OCI-LY7 (cell line): Measurements from ENCODE around the gene POU1F1. TPM values are rescaled to one million over a fixed set of nuclear protein-coding genes. Genes with fewer than 3 reads are reported as not detected.

ENCODE experiments used
- BruUV-seq: library from RNA; stranded (reverse); fragments of 400-500 nt; replicated peaks from 2 replicates; lab custom pipeline; 2021; lab: Mats Ljungman, UMichigan
- CTCF ChIA-PET: fragments of 300-600 bp; sonication (Branson Sonifier 250); formaldehyde crosslinking; loops from one replicate; lab custom pipeline; 2022; ENCODE audit warnings: antibody characterized with exemption; ENCODE audit not compliant: unreplicated experiment; lab: Charles Lee
- POLR2A ChIA-PET: fragments of 300-600 bp; sonication (Branson Sonifier 250); formaldehyde crosslinking; loops from one replicate; lab custom pipeline; 2022; ENCODE audit warnings: antibody characterized with exemption; lab: Charles Lee
- DNase-seq: peaks from one replicate; pipeline ENCODE4 v3.0.0-alpha.2; 2015; ENCODE audit warnings: low spot score
- H2AFZ ChIP-seq: fragments of 200-600 bp; sonication (generic), shearing (Covaris generic); 2 replicates; pipeline ENCODE4 v1.6.1; 2014; ENCODE audit warnings: mild to moderate bottlenecking, antibody characterized with exemption, low read length, moderate library complexity
- H3K27ac ChIP-seq: fragments of 200-600 bp; sonication (generic); 2 replicates; pipeline ENCODE4 v1.5.1; 2014; ENCODE audit warnings: mixed run types, low read depth, mild to moderate bottlenecking, moderate library complexity, low read length, inconsistent platforms; ENCODE audit not compliant: poor library complexity, severe bottlenecking
- H3K36me3 ChIP-seq: fragments of 200-600 bp; sonication (generic); 2 replicates; pipeline ENCODE4 v1.6.1; 2014; ENCODE audit warnings: mild to moderate bottlenecking, antibody characterized with exemption, low read length, moderate library complexity, mixed read lengths; ENCODE audit not compliant: insufficient read depth
- H3K4me1 ChIP-seq: fragments of 200-600 bp; sonication (generic); 2 replicates; pipeline ENCODE4 v1.5.1; 2014; ENCODE audit warnings: mild to moderate bottlenecking, low read length; ENCODE audit not compliant: insufficient read depth, poor library complexity, severe bottlenecking
- H3K4me2 ChIP-seq: fragments of 200-600 bp; sonication (generic); 2 replicates; pipeline ENCODE4 v1.6.1; 2014; ENCODE audit warnings: mild to moderate bottlenecking, low read length
- H3K4me3 ChIP-seq: fragments of 200-600 bp; sonication (generic); 2 replicates; pipeline ENCODE4 v1.5.1; 2014; ENCODE audit warnings: mild to moderate bottlenecking, low read depth, low read length; ENCODE audit not compliant: poor library complexity, severe bottlenecking
- H3K79me2 ChIP-seq: fragments of 200-600 bp; sonication (generic); 2 replicates; pipeline ENCODE4 v1.6.1; 2016; ENCODE audit warnings: low read depth, mild to moderate bottlenecking, low read length, moderate library complexity, mixed read lengths; ENCODE audit not compliant: insufficient read depth
- H3K9me2 ChIP-seq: fragments of 200-600 bp; sonication (generic); 2 replicates; pipeline ENCODE4 v1.6.1; 2016; ENCODE audit warnings: mild to moderate bottlenecking, low read length, mixed read lengths; ENCODE audit not compliant: insufficient read depth
- H3K9me3 ChIP-seq: fragments of 200-600 bp; sonication (generic); 2 replicates; pipeline ENCODE4 v1.6.1; 2014; ENCODE audit warnings: mild to moderate bottlenecking, mixed run types, low read length, mixed read lengths
- H4K20me1 ChIP-seq: fragments of 200-600 bp; sonication (generic); 2 replicates; pipeline ENCODE4 v1.6.1; 2014; ENCODE audit warnings: mild to moderate bottlenecking, antibody characterized with exemption, low read length, moderate library complexity, mixed read lengths; ENCODE audit not compliant: insufficient read depth
- CTCF ChIP-seq: fragments of 200-600 bp; sonication (generic); conservative IDR thresholded peaks from 2 replicates; pipeline ENCODE4 v1.5.1; 2014; ENCODE audit warnings: mild to moderate bottlenecking, antibody characterized with exemption, low read length, moderate library complexity, mixed read lengths
- EZH2phosphoT487 ChIP-seq: fragments of 200-600 bp; sonication (generic); IDR thresholded peaks from 2 replicates; pipeline ENCODE4 v1.6.1; 2018; ENCODE audit warnings: low read depth, borderline replicate concordance, mild to moderate bottlenecking, mixed run types, antibody characterized with exemption, low read length, moderate library complexity, mixed read lengths
- intact Hi-C: fragments of 100-400 bp; cut with micrococcal nuclease; formaldehyde crosslinking; loops from one replicate; pipeline ENCODE4 v1.10.0; 2022; ENCODE audit not compliant: unreplicated experiment
- total RNA-seq, 2 experiments: library from RNA; depleted of rRNA in 1 of 2; stranded (reverse); fragments of >200 nt in 1 of 2; shearing (Covaris generic) in 1 of 2; gene quantifications; 2 replicates each; pipeline ENCODE4 v1.2.3, GENCODE V29; 2014 to 2022

Gene POU1F1
- total RNA-seq, 2 experiments from 2014 or later = not detected

- no peak overlapping the region for H3K27ac ChIP-seq
- POLR2A ChIA-PET = interaction anchor here (0.9 kb wide), 2 partner anchors 20 to 26 kb away, joined by 3 read pairs; partner anchors contain the start of gene CHMP2B
- TF ChIP-seq EZH2phosphoT487 (no peak), CTCF (no peak)
Measured at GRCh38 chr3:87247430-87247773, 29.0 kb downstream of the POU1F1 start.

GRCh38 chr3:87246662-87247429 lies 29.5 kb downstream of the POU1F1 start:
- Histone ChIP-seq H3K4me3 (no peak overlapping the region), H3K36me3 (peaks cover 29% of the 10 kb centered on the region; the same call in 1 of the 2 replicates), H3K4me1 (no peaks in the 10 kb centered on the region), H3K79me2 (peaks cover 4% of the 10 kb centered on the region; the same call in 1 of the 2 replicates), H2AFZ (no peak overlapping the region), H3K9me3 (no peaks in the 10 kb centered on the region), H3K27ac (no peak overlapping the region), H4K20me1 (no peaks in the 10 kb centered on the region), H3K9me2 (no peaks in the 10 kb centered on the region), H3K4me2 (no peak overlapping the region)
- POLR2A ChIA-PET = interaction anchor here (0.5 to 0.9 kb wide), 3 partner anchors 19 to 178 kb away, joined by 3 read pairs; partner anchors contain the start of gene CHMP2B
- intact Hi-C loops = no loop called here
- TF ChIP-seq CTCF (no peak), EZH2phosphoT487 (no peak)
- DNase-seq = no peak
- BruUV-seq = no TSS peak
- CTCF ChIA-PET = no interaction called here

More at GRCh38 chr3:87247430-87247773, 29.0 kb downstream of the POU1F1 start:
- intact Hi-C loops = no loop called here
- Histone ChIP-seq H3K36me3 (peaks cover 29% of the 10 kb centered on the region; the same call in 1 of the 2 replicates), H3K9me2 (no peaks in the 10 kb centered on the region), H2AFZ (no peak overlapping the region), H4K20me1 (no peaks in the 10 kb centered on the region), H3K9me3 (no peaks in the 10 kb centered on the region), H3K4me2 (no peak overlapping the region), H3K4me1 (no peaks in the 10 kb centered on the region), H3K79me2 (no peaks in the 10 kb centered on the region), H3K4me3 (no peak overlapping the region)
- CTCF ChIA-PET = no interaction called here
- BruUV-seq = no TSS peak
- DNase-seq = no peak

- H3K36me3 ChIP-seq = peaks cover 5% of the 10 kb centered on the region; the same call in 1 of the 2 replicates
- no TSS peak for BruUV-seq
- no peaks in the 10 kb centered on the region for H3K9me3 ChIP-seq
- H3K79me2 ChIP-seq = peaks cover 4% of the 10 kb centered on the region; the same call in 1 of the 2 replicates
- H3K4me3 ChIP-seq = no peak overlapping the region
- TF ChIP-seq EZH2phosphoT487 (no peak), CTCF (no peak)
- H2AFZ ChIP-seq = no peak overlapping the region
- no peaks in the 10 kb centered on the region; the same call in 1 of the 2 replicates for H3K9me2 ChIP-seq
- ChIA-PET CTCF (no interaction called here), POLR2A (interaction anchor here (1.0 kb wide), 1 partner anchor 10 kb away, joined by 3 read pairs; no protein-coding TSS in a partner anchor)
- H3K4me1 ChIP-seq = no peaks in the 10 kb centered on the region
- no peak for DNase-seq
- no peak overlapping the region for H3K4me2 ChIP-seq
- peaks cover 4% of the 10 kb centered on the region; the same call in 1 of the 2 replicates for H4K20me1 ChIP-seq
- intact Hi-C loops = no loop called here
- H3K27ac ChIP-seq = no peak overlapping the region
Measured at GRCh38 chr3:87236093-87236492, 40.3 kb downstream of the POU1F1 start.
